ENCODE measurements around the gene PRPH2. TPM values are rescaled to one million over a fixed set of nuclear protein-coding genes. Genes with fewer than 3 reads are reported as not detected.
A peak's percentile ranks its signal among the peaks of the same experiment; 100 is the strongest.

The PRPH2 gene
- not detected in 2 replicates for total RNA-seq (2014; rRNA removed; shearing (Covaris generic))

GRCh38 chr6:42722497-42722896 lies at the start of gene PRPH2:
TSS of gene PRPH2 (minus strand) at chr6:42722597. CDS start at chr6:42722334, 263 bp downstream.
- no peak for DNase-seq (ENCODE audit: low read depth)

GRCh38 chr6:42771741-42772100 lies 49.3 kb upstream of the PRPH2 start:
- no peak for DNase-seq (ENCODE audit: low read depth)

GRCh38 chr6:42769836-42770235 lies 47.4 kb upstream of the PRPH2 start:
- no peak for DNase-seq (ENCODE audit: low read depth)

GRCh38 chr6:42769051-42769450 lies 46.7 kb upstream of the PRPH2 start:
- DNase-seq (ENCODE audit: low read depth), result no peak

- peak; percentile 82 for DNase-seq (ENCODE audit: low read depth)
Measured at GRCh38 chr6:42766163-42766670, 43.8 kb upstream of the PRPH2 start.

- DNase-seq (ENCODE audit: low read depth), result no peak
Measured at GRCh38 chr6:42764911-42765648, 42.7 kb upstream of the PRPH2 start.

GRCh38 chr6:42762950-42763349 lies 40.6 kb upstream of the PRPH2 start:
- DNase-seq (ENCODE audit: low read depth), result no peak

GRCh38 chr6:42762426-42762859 lies 40.0 kb upstream of the PRPH2 start:
- no peak for DNase-seq (ENCODE audit: low read depth)

- DNase-seq (ENCODE audit: low read depth), result no peak
Measured at GRCh38 chr6:42761287-42762067, 39.1 kb upstream of the PRPH2 start.

GRCh38 chr6:42758756-42759430 lies 36.5 kb upstream of the PRPH2 start:
- no peak for DNase-seq (ENCODE audit: low read depth)

GRCh38 chr6:42756722-42757121 lies 34.3 kb upstream of the PRPH2 start:
- no peak for DNase-seq (ENCODE audit: low read depth)

GRCh38 chr6:42754759-42755158 lies 32.4 kb upstream of the PRPH2 start:
- no peak for DNase-seq (ENCODE audit: low read depth)

- no peak for DNase-seq (ENCODE audit: low read depth)
Measured at GRCh38 chr6:42751055-42751454, 28.7 kb upstream of the PRPH2 start.

- DNase-seq (ENCODE audit: low read depth), result no peak
Measured at GRCh38 chr6:42748203-42748898, 26.0 kb upstream of the PRPH2 start.

GRCh38 chr6:42746463-42747391 lies 24.3 kb upstream of the PRPH2 start:
- peak; percentile 98 for DNase-seq (ENCODE audit: low read depth)

- peak; percentile 99 for DNase-seq (ENCODE audit: low read depth)
Measured at GRCh38 chr6:42745640-42746462, 23.5 kb upstream of the PRPH2 start, which contains the start of gene TBCC. TSS of gene TBCC (minus strand) at chr6:42746103. CDS start at chr6:42746073, 30 bp downstream.

GRCh38 chr6:42745083-42745639 lies 22.8 kb upstream of the PRPH2 start:
- peak; percentile 41 for DNase-seq (ENCODE audit: low read depth)

- no peak for DNase-seq (ENCODE audit: low read depth)
Measured at GRCh38 chr6:42744351-42744893, 22.0 kb upstream of the PRPH2 start.
